Cerebellar nuclear complex (tissue), 1 donor: ENCODE data around the gene TRABD.
A peak's percentile ranks its signal among the peaks of the same experiment; 100 is the strongest.

Experiments used
- DNase-seq, 2 experiments: peaks; one replicate each; lab custom pipeline; 2025; lab: John Stamatoyannopoulos, UW

TRABD gene

DNA sequence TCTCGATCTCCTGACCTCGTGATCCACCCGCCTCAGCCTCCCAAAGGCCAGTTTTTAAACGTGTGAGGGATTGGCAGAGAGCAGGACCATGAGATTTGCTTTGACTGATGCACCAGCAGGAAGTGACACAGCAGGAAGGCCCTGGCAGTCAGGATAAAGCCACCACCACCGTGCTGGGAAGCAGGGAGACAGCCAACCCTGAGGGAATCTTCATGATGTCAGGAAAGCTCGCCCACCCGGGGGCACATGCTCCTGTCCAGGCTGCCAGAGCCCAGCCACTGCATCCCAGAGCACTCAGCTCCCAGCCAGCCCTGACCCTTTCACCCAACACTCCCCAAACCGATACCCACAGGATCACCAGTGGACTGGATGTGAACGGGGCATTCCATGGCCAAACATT is 53.0 kb downstream of the TRABD start:
- no peak for DNase-seq

DNA sequence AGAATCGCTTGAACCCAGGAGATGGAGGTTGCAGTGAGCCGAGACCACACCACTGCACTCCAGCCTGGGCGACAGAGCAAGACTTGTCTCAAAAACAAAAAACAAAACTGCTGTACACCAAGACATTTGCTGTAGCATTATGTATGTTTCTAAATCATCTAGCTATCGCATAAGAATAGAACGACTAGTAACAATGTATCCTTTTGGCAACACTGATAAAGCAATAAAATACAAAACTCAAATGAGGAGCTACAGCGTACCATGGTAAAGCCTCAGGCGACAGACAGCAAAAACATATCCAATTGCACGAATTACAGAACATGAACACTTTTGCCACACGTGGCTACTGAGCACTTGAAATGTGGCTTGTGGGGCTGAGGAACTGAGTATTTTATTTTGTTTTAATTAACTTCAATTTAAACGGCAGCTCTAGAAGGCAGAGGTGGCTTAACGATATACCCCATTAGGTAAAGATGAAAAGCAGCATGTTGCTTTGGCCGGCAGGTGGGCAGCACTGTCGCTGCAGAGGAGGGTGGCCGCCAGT is 56.8 kb downstream of the TRABD start:
- no peak for DNase-seq

DNA sequence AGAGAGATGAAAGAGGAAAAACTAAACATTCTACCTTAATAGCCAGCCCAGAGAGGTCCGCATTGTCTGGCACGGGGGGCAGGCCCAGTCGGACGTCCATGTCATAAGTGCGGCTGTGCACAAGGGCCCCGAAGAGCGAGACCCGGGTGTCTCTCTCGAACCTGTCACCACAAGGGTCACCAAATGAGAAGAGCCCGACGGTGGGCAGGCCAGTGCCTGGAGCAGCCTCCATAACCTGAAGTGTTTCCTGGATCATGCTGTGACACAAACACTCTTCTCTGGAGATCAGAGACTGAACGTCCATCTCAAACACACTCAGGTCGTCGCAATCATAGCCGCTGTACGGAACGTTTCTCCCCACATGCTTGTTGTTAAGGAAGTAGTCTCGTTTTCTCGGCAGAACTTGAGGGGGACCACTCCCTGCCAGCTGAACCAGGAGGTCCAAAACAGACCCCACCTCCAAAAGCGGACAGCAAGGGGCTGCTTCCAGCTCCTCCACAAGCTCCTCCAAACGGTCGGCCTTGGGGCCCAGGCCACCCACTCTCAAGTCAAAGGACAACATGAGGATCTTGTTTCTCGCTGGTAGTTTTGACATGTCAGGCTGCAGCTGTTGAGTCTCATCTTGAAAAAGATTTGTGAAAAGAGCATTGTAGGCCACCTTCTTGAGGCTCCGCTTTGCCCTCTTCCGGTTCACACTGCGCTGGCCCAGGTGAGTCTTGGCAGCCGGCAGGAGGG is 58.1 kb downstream of the TRABD start:
- DNase-seq = no peak

DNA sequence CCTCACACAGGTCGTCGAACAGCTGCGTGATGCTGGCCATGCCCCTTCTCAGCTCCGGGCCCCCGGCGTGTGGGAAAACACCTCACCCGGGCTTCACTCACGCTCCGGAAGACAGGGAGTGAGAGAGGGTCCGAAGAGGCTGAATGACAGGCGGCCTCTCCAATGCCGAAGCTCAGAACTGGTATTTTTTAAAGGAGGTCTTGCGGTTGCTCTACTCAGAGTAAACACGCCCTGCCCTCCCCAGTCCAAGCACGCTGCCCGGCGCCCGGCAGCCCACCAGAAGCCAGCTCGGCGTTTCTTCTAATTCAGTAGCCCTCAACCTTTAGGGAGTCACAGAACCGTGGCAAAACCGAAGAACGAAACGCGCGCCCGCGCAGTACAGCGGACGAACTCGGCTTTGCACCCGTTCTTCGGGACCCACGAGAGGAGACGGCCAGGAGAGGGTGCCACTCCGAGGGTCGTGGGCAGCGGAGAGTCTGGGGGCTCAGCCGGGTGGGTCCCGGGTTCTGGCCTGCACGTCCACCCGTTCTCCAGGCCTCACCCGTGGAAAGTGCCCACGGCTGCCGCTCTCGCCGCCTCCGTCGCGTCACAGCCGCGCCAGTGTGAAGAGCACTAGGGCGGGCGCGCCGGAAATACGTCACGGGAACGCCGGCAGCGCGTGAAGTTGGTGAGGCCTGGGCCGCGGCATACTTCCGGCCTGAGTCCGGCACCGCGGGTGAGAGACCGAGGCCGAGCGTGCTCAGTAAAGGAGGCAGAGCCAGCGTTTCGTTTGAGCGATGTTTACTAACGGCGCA is 58.9 kb downstream of the TRABD start, which contains the start of gene TUBGCP6:
Gene TUBGCP6, minus strand, starts transcription at position 604 of the 794 bp plus-strand sequence. Its CDS starts 564 bp downstream, at position 40.
- DNase-seq = peak in 1 of 2 experiments; percentile 70

DNA sequence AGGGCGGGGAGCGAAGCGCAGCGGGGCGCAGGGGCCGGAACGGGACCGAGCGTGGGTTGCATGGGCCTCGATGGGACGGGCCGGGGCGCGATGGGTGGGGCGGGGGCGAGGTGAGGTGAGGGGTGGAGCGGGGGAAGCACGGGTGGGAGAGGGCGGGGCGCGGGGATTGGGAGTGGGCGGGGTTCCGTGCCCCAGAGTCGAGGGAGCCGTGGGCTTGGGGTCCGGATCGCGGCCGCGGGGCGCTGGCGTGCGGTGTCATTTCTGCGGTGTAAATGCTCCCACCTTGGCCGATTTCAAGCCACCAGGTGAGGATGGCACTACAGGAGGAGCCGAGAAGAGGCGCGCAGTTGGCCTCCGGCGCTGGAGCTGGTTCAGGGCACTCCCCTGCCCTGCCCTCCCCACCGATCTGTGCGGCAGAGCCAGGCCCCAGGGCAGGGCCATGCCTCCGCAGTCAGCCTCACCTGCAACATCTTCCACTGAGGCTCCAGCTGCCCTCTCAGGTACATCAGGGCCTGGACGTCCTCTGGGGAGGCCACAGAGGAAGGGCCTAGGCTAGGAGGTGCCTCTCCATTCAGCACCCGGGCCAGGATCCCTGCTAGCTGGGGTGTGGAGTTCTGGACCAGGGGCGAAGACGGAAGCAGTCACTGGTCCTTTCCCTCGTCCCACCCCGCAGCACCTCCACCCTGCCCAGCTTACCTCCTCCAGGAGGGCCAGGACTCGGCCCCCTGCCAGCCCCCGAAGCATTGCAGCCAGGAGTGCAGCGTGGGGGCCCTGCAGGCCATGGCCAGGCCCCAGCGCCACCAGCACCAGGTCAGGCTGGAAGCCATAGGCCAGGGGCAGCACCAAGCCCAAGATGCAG is 59.7 kb downstream of the TRABD start:
- DNase-seq = no peak

DNA sequence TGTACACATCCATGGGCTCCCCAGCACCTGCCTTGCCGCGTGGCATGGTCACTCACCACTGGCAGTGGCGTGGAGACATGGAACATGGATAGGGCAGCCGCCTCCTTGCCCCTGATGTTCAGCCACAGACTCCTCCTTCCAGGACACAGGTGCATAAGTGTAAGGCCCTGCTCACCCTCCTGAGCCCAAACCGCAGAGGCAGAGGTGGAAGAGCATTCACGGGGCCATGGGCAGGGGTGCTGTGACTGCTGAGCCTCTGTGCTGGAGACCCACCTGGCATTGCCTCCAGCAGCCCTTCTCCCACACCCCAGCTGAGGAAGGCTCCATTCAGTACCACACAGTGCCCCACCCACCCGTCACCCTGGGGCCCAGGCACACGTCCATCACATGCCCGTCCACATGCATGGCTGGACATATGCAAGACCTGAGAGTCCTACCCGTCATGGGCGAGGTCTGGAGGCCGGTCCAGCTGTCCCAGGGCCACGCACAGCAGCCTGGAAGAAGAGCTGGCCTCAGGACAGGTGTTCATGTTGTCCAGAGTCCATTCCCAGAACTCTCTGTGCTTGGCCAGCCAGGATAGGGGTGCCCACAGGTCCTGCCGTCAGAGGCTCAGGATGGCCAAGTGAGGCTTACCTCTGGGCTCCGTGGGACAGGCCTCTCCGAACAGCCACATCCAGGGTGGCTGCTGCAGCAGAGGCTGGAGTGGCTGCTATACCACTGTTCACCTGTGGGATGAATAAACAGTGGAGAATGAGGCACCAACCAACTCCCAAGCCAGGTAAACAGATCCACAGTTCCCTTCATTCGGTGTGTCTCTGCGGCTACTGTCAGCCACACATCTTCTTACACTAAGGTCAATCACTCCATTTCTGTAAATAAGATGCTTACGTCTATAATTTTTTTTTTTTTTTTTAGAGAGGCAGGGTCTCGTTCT is 60.8 kb downstream of the TRABD start:
- DNase-seq = no peak

DNA sequence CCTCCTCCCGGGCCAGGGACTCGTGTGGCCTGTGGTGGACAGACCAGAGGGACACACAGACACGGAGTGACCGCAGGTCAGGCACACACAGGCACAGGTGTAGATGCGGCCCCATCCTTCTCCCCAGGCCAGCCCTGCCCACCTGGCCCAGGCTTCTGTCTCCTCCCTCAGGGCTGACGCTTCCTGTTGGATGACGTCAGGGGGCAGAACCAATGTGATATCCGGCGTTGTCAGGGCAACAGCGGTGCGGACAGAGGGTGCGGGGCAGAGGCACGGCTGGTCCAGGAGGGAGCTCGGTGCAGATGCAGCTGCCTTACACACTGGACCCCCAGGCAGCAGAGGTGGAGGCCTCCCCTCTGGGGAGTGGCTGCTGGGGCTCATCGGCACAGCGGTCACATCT is 62.0 kb downstream of the TRABD start:
- DNase-seq = no peak

DNA sequence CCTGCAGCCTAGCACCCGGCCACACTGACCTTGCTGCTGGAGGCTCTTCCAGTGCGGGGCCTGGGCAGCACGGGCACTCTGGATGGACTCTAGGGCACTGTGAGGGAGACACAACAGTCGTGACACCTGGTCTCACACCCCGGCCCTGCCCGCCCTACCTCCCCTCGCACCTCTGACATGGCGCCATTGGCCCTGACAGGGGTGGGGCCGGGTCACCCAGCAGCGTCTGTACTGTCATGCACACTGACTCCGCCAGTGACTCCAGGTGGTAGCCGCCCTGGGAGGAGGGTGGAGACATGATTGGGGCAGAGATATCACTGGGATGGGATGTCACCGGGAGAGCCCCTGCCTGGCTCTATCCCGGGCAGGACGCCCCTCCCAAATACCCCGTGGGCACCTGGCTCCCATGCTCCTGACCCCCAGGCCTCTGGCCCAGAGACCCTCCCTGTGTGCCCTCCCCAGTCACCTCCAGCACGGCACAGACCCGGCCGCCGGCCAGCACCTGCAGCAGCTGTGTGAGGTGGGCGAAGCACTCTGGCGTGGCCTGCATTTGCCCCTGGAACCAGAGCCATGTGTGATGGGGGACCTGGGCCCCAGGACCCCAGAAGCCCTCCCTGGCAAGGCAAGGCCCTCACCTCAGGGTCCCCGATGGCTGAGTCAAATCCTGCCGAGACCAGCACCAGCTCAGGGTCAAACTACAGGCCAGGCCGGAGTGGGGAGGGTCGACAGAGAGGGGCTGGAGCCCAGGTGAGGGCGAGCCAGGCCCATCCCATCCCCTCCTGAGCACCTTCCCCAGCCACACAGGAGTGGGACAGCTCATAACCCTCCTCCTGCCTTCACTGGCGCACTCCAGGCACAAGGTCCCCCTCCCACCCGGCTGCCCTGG is 62.7 kb downstream of the TRABD start:
- DNase-seq = no peak
